Parathyroid adenoma (tissue), 2 donors: ENCODE data around the gene GLB1L.

Experiments
- H2AFZ ChIP-seq: fragments of 300-600 bp; sonication (generic); one replicate; pipeline ENCODE4 v1.7.0; 2017; ENCODE audit warnings: antibody characterized with exemption, mild to moderate bottlenecking
- H3K27ac ChIP-seq: fragments of 300-600 bp; sonication (generic); one replicate; pipeline ENCODE4 v1.7.0; 2017
- H3K27me3 ChIP-seq: fragments of 300-600 bp; sonication (generic); one replicate; pipeline ENCODE4 v1.7.0; 2017; ENCODE audit warnings: low read length; ENCODE audit not compliant: control insufficient read depth, insufficient read depth
- H3K36me3 ChIP-seq: fragments of 300-600 bp; sonication (generic); one replicate; pipeline ENCODE4 v1.7.0; 2017; ENCODE audit warnings: low read length; ENCODE audit not compliant: control insufficient read depth, insufficient read depth
- H3K4me1 ChIP-seq: fragments of 300-600 bp; sonication (generic); one replicate; pipeline ENCODE4 v1.7.0; 2017; ENCODE audit warnings: control low read depth
- H3K4me2 ChIP-seq: fragments of 300-600 bp; sonication (generic); one replicate; pipeline ENCODE4 v1.7.0; 2017; ENCODE audit warnings: low read length
- H3K4me3 ChIP-seq: fragments of 300-600 bp; sonication (generic); one replicate; pipeline ENCODE4 v1.7.0; 2017; ENCODE audit warnings: low read depth, low read length
- H3K79me2 ChIP-seq: fragments of 300-600 bp; sonication (generic); one replicate; pipeline ENCODE4 v1.7.0; 2017; ENCODE audit warnings: control low read depth
- H3K9ac ChIP-seq: fragments of 300-600 bp; sonication (generic); one replicate; pipeline ENCODE4 v1.7.0; 2017; ENCODE audit warnings: mild to moderate bottlenecking
- H3K9me3 ChIP-seq: fragments of 300-600 bp; sonication (generic); one replicate; pipeline ENCODE4 v1.7.0; 2017; ENCODE audit warnings: low read length; ENCODE audit not compliant: control insufficient read depth
- TF ChIP-seq, protein P1 (sequence below): fragments of 300-600 bp; sonication (generic); IDR thresholded peaks from one replicate; pipeline ENCODE4 v1.7.0; 2017; ENCODE audit warnings: antibody characterized with exemption, mild to moderate bottlenecking
- donor health status: primary hyperparathyroidism.

The GLB1L gene

DNA sequence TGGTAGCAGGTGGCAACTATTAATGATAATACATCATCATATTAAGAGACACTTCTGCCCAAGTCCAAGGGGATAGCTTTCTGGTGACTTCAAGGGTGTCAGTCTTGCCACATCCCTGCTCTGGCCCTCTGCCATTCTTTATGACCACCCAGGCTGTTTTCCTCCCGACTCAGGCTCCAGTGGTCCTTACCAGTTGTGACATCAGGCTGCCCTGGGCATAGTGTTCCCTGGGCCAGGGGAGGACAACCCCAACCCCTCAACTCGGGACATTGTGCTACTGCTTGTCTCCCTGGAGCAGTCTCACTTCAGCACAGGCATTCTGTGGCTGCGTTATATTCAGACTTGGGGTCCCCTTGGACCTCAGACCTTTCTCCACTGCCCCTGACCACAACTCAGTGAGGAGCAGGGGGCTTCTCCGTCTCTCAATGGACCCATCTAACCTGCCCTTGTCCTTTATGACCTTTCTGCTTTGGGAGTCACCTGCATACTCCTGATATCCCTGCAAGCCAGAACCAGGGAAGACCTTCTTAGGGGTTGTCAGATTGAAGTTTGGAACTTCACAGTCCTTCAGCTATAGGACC, 46.8 kb upstream of the GLB1L start:
- Histone ChIP-seq H3K27me3 (no peaks in the 10 kb centered on the region), H3K4me1 (peaks cover 6% of the 10 kb centered on the region), H3K4me3 (no peak overlapping the region), H2AFZ (no peak overlapping the region), H3K36me3 (no peaks in the 10 kb centered on the region), H3K9me3 (no peaks in the 10 kb centered on the region), H3K79me2 (no peaks in the 10 kb centered on the region), H3K9ac (no peak overlapping the region), H3K27ac (no peak overlapping the region), H3K4me2 (no peak overlapping the region)
- TF ChIP-seq, protein P1, sequence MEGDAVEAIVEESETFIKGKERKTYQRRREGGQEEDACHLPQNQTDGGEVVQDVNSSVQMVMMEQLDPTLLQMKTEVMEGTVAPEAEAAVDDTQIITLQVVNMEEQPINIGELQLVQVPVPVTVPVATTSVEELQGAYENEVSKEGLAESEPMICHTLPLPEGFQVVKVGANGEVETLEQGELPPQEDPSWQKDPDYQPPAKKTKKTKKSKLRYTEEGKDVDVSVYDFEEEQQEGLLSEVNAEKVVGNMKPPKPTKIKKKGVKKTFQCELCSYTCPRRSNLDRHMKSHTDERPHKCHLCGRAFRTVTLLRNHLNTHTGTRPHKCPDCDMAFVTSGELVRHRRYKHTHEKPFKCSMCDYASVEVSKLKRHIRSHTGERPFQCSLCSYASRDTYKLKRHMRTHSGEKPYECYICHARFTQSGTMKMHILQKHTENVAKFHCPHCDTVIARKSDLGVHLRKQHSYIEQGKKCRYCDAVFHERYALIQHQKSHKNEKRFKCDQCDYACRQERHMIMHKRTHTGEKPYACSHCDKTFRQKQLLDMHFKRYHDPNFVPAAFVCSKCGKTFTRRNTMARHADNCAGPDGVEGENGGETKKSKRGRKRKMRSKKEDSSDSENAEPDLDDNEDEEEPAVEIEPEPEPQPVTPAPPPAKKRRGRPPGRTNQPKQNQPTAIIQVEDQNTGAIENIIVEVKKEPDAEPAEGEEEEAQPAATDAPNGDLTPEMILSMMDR = no peak

DNA sequence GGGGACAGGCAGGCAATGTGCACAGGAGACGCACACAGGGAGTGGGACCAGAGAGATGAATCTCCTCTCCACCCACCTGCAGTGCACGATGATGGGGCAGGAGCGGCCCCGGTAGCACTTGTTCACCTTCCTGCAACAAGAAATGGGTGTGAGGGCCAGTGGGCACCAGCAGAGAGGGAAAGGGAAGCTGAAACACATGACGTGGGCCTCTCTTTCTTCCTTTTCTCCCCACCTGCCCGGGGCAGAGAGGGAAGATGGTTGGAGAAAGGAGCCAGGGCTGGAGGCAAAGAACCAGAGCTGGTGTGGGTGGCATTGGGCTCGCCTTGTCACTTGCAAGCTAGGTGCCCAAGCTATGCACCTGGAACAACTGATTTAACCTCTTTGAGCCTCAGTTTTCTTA, 46.1 kb upstream of the GLB1L start:
- H2AFZ ChIP-seq = no peak overlapping the region
- no peaks in the 10 kb centered on the region for H3K27me3 ChIP-seq
- peaks cover 6% of the 10 kb centered on the region for H3K4me1 ChIP-seq
- no peak overlapping the region for H3K4me2 ChIP-seq
- H3K9ac ChIP-seq = no peak overlapping the region
- no peak overlapping the region for H3K27ac ChIP-seq
- H3K36me3 ChIP-seq = no peaks in the 10 kb centered on the region
- no peaks in the 10 kb centered on the region for H3K79me2 ChIP-seq
- no peaks in the 10 kb centered on the region for H3K9me3 ChIP-seq
- TF ChIP-seq, protein P1 = no peak
- no peak overlapping the region for H3K4me3 ChIP-seq

DNA sequence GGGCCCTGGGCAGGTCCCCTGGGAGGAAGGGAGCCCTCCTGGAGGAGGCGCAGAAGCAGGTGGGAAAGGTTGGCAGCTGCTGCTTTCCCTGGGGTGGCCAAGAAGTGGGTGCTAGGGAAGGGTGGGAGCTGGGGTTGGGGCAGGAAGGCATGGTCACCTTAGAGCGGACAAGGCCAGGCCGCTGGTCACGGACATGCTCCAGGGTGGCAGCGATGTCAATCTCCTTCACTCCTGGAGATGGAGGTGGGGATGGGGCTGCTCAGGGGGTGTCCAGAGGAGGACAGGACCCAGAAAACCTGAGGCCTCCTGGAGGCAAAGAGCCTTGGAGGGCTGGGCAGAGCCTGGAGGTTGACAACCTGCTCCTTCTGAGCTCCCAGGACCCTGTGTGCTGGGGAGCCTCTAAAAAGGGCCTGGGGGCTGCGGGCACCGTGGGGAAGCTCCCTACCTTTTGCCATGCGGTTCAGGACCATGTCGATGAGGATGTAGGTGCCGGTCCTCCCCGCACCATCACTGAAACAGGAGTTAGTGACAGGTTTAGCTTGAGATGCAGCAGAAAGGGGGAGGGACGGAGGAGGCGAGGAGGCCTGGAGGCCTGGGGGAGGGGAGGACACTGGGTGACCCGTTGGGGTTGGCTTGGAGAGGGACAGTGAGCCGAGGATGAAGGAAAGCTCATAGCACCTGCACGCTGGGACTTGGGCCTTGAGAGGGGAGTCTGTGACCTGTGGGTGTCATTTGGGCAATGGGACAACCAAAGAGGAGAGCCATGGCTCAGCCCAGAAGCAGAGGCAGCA, 45.3 kb upstream of the GLB1L start:
- TF ChIP-seq, protein P1 = no peak
- H3K9me3 ChIP-seq = no peaks in the 10 kb centered on the region
- H3K4me2 ChIP-seq = no peak overlapping the region
- H3K4me1 ChIP-seq = peaks cover 6% of the 10 kb centered on the region
- H3K79me2 ChIP-seq = no peaks in the 10 kb centered on the region
- no peaks in the 10 kb centered on the region for H3K36me3 ChIP-seq
- H3K9ac ChIP-seq = no peak overlapping the region
- no peak overlapping the region for H3K27ac ChIP-seq
- H3K4me3 ChIP-seq = no peak overlapping the region
- H3K27me3 ChIP-seq = no peaks in the 10 kb centered on the region
- H2AFZ ChIP-seq = no peak overlapping the region

DNA sequence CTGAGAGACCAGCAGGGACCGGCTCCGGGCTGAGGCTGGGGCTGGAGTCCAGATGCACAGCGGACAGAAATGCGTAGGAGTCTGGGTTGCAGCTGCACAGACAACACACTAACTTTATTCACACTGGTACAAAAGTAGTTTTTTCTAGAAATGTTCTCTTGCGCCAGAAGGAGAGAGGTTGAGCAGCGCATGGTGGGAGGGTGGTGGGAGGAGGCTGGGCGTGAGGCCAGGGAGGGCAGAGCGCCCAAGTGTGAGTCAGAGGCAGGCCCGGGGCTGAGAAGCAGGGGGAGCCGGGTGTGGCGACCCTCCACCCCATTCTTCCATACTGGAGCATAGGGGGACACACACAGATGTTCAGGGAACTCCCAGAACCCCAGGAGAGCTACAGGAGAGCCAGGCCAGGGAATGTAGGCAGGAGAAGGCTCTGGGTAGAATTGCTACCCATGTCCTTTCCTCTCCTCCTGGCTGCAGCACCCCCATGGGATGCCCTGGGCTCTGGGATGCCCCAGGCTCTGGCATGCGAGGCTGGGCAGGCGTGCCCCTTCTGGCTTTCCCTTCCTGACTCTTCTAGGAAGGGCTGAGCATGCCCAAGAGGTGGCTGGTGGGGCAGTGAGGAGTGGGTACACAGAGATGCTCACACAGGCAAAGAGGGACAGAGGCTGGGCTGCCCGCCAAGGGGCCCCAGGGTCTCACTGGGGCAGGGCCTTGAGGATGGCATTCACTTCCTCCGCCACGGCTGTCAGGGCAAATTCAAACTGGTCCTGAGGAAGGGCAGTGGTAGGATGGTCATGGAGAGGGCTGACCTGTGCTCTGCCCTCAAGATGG, 44.5 kb upstream of the GLB1L start:
- H3K4me3 ChIP-seq = no peak overlapping the region
- H3K4me2 ChIP-seq = no peak overlapping the region
- H3K36me3 ChIP-seq = no peaks in the 10 kb centered on the region
- H3K9ac ChIP-seq = no peak overlapping the region
- no peaks in the 10 kb centered on the region for H3K79me2 ChIP-seq
- peaks cover 3% of the 10 kb centered on the region for H3K4me1 ChIP-seq
- H3K27me3 ChIP-seq = no peaks in the 10 kb centered on the region
- no peak overlapping the region for H3K27ac ChIP-seq
- TF ChIP-seq, protein P1 = no peak
- no peak overlapping the region for H2AFZ ChIP-seq
- H3K9me3 ChIP-seq = no peaks in the 10 kb centered on the region
